Loucy (cell line): ENCODE results near the gene LAMP1.
"Not testable (repeated sequence)": the region's sequence is repeated elsewhere in the genome, so short reads cannot be mapped to it uniquely, and the experiment has no call there.

ENCODE experiments used
- H2AFZ ChIP-seq: fragments of 200-600 bp; sonication (generic); 2 replicates; pipeline ENCODE4 v1.6.0; 2016; ENCODE audit warnings: antibody characterized with exemption, mild to moderate bottlenecking, low read length, moderate library complexity
- H3F3A ChIP-seq: fragments of 200-600 bp; 2 replicates; pipeline ENCODE4 v1.6.0; 2016; ENCODE audit warnings: antibody characterized with exemption, low read depth, mild to moderate bottlenecking
- H3K27me3 ChIP-seq: fragments of 200-600 bp; sonication (generic); 2 replicates; pipeline ENCODE4 v1.6.1; 2014; ENCODE audit warnings: low read length, mild to moderate bottlenecking; ENCODE audit not compliant: insufficient read depth, poor library complexity, severe bottlenecking
- H3K36me3 ChIP-seq: fragments of 200-600 bp; sonication (generic); 2 replicates; pipeline ENCODE4 v1.6.1; 2016; ENCODE audit warnings: low read length; ENCODE audit not compliant: insufficient read depth
- H3K4me1 ChIP-seq: fragments of 200-600 bp; sonication (generic); 2 replicates; pipeline ENCODE4 v1.5.1; 2014; ENCODE audit warnings: low read length, mild to moderate bottlenecking; ENCODE audit not compliant: insufficient read depth, poor library complexity, severe bottlenecking
- H3K4me2 ChIP-seq: fragments of 200-600 bp; sonication (generic); 2 replicates; pipeline ENCODE4 v1.6.0; 2014; ENCODE audit warnings: antibody characterized with exemption, low read length, low read depth, mild to moderate bottlenecking; ENCODE audit not compliant: poor library complexity, severe bottlenecking
- H3K4me3 ChIP-seq: fragments of 200-600 bp; sonication (generic); 2 replicates; pipeline ENCODE4 v1.5.1; 2014; ENCODE audit warnings: low read length, mild to moderate bottlenecking, mixed read lengths; ENCODE audit not compliant: poor library complexity, severe bottlenecking
- H3K79me2 ChIP-seq: fragments of 200-600 bp; sonication (generic); 2 replicates; pipeline ENCODE4 v1.6.1; 2014; ENCODE audit warnings: low read length; ENCODE audit not compliant: insufficient read depth
- H3K9ac ChIP-seq: fragments of 200-600 bp; sonication (generic); 2 replicates; pipeline ENCODE4 v1.6.0; 2014; ENCODE audit warnings: mild to moderate bottlenecking, low read depth, low read length, moderate library complexity; ENCODE audit not compliant: poor library complexity, severe bottlenecking
- H3K9me2 ChIP-seq: fragments of 200-600 bp; sonication (generic); replicated peaks from 2 replicates; pipeline ENCODE4 v1.6.1; 2016; ENCODE audit warnings: low read depth, low read length, mixed read lengths
- H3K9me3 ChIP-seq: fragments of 200-600 bp; sonication (generic); 2 replicates; pipeline ENCODE4 v1.6.1; 2014; ENCODE audit warnings: mild to moderate bottlenecking, antibody characterized with exemption, low read length, low read depth; ENCODE audit not compliant: insufficient read depth
- H4K20me1 ChIP-seq: fragments of 200-600 bp; sonication (generic); 2 replicates; pipeline ENCODE4 v1.6.0; 2014; ENCODE audit warnings: antibody characterized with exemption, low read length, mild to moderate bottlenecking; ENCODE audit not compliant: insufficient read depth, poor library complexity, severe bottlenecking
- CTCF ChIP-seq: fragments of 200-600 bp; sonication (generic); conservative IDR thresholded peaks from 2 replicates; pipeline ENCODE4 v1.5.1; 2014; ENCODE audit warnings: mild to moderate bottlenecking, antibody characterized with exemption, low read length
- EZH2phosphoT487 ChIP-seq: fragments of 200-600 bp; IDR thresholded peaks from 2 replicates; pipeline ENCODE4 v1.6.1; 2018; ENCODE audit warnings: antibody characterized with exemption, mild to moderate bottlenecking, moderate library complexity, borderline replicate concordance

LAMP1 gene

GRCh38 chr13:113371061-113371460 is 74.0 kb downstream of the LAMP1 start:
- no peaks in the 10 kb centered on the region for H3K36me3 ChIP-seq
- no peak overlapping the region for H3K9ac ChIP-seq
- H3K9me3 ChIP-seq = peaks cover 6% of the 10 kb centered on the region; the same call in 1 of the 2 replicates
- TF ChIP-seq EZH2phosphoT487 (no peak), CTCF (no peak)
- H3K79me2 ChIP-seq = no peaks in the 10 kb centered on the region
- no peak overlapping the region for H3K4me3 ChIP-seq
- H3K27me3 ChIP-seq = no peaks in the 10 kb centered on the region
- no peak overlapping the region for H3K4me2 ChIP-seq
- H3K9me2 ChIP-seq = no peaks in the 10 kb centered on the region
- H2AFZ ChIP-seq = no peak overlapping the region
- no peaks in the 10 kb centered on the region for H4K20me1 ChIP-seq
- H3F3A ChIP-seq = no peaks in the 10 kb centered on the region
- H3K4me1 ChIP-seq = no peaks in the 10 kb centered on the region

- not testable (repeated sequence) for H3K4me3 ChIP-seq, H3K9me2 ChIP-seq, H3K9me3 ChIP-seq, H2AFZ ChIP-seq, H4K20me1 ChIP-seq, H3F3A ChIP-seq, H3K36me3 ChIP-seq, H3K27me3 ChIP-seq, H3K4me1 ChIP-seq, H3K79me2 ChIP-seq, H3K9ac ChIP-seq, H3K4me2 ChIP-seq
Measured at GRCh38 chr13:113371701-113372100, 74.7 kb downstream of the LAMP1 start.
